HepG2 (cell line): ENCODE data around the gene RAP1A. TPM values are rescaled to one million over a fixed set of nuclear protein-coding genes. Genes with fewer than 3 reads are reported as not detected.

Experiments used
- ATAC-seq: fragments of 200-7000 bp; cut with Tn5 transposase; 3 replicates; pipeline ENCODE4 v1.9.1; 2020; ENCODE audit warnings: mild to moderate bottlenecking, moderate library complexity
- BruUV-seq: library from RNA; stranded (reverse); fragments of 400-500 nt; replicated peaks from 2 replicates; lab custom pipeline; 2021; lab: Mats Ljungman, UMichigan
- CTCF ChIA-PET: fragments of 300-600 bp; formaldehyde crosslinking; extraction: SDS; loops from one replicate; lab custom pipeline; 2021; ENCODE audit warnings: low total read pairs, inconsistent platforms, low intra/inter-chr PET ratio; lab: Yijun Ruan, JAX
- POLR2A ChIA-PET: fragments of 350-600 bp; sonication (Branson Sonifier 250); formaldehyde crosslinking; loops from one replicate; lab custom pipeline; 2020; ENCODE audit warnings: antibody characterized with exemption, inconsistent platforms; lab: Yijun Ruan, JAX
- DNase-seq: peaks from one replicate; pipeline ENCODE4 v3.0.0-alpha.2; 2015; ENCODE audit warnings: low spot score
- FAIRE-seq: peaks from 3 replicates; lab custom pipeline; 2011; peaks lifted over from hg19 to GRCh38; lab: Jason Lieb, UNC
- H2AFZ ChIP-seq: one replicate; pipeline ENCODE4 v1.6.1; 2011; ENCODE audit warnings: low read length, inconsistent platforms
- H3K27ac ChIP-seq: fragments of 300-600 bp; 3 replicates; pipeline ENCODE4 v1.8.0; 2011; ENCODE audit warnings: mixed run types, mild to moderate bottlenecking, mixed read lengths, low read length, inconsistent platforms; ENCODE audit not compliant: insufficient read depth; ENCODE audit errors: extremely low read length
- H3K27me3 ChIP-seq, 2 experiments: fragments of 200-600 bp in 1 of 2; 2 replicates in 1 of 2; 3 replicates in 1 of 2; pipeline versions ENCODE4 v1.6.0 to v1.8.0; 2011; ENCODE audit warnings: low read length in 2 of 2, mild to moderate bottlenecking in 2 of 2, moderate library complexity in 2 of 2, inconsistent platforms in 1 of 2; ENCODE audit not compliant: insufficient read depth in 2 of 2, control insufficient read depth in 1 of 2
- H3K36me3 ChIP-seq, 2 experiments: fragments of 200-600 bp in 1 of 2; replicated peaks in 1 of 2; 2 replicates in 1 of 2; 3 replicates in 1 of 2; pipeline versions ENCODE4 v1.5.1 to v1.8.0; 2011; ENCODE audit warnings: low read length in 2 of 2, inconsistent platforms in 1 of 2; ENCODE audit not compliant: insufficient read depth in 2 of 2, control insufficient read depth in 1 of 2
- H3K4me1 ChIP-seq: 2 replicates; pipeline ENCODE4 v1.5.1; 2012; ENCODE audit warnings: low read length, inconsistent platforms; ENCODE audit not compliant: insufficient read depth
- H3K4me2 ChIP-seq: 2 replicates; pipeline ENCODE4 v1.6.0; 2011; ENCODE audit warnings: low read depth, low read length, inconsistent platforms
- H3K4me3 ChIP-seq, 3 experiments: fragments of 200-600 bp in 1 of 3; sonication (generic), shearing (Covaris generic) in 1 of 3; replicated peaks in 1 of 3; 2 replicates each; pipeline ENCODE4 v1.5.1; 2011 to 2016; ENCODE audit warnings: low read length in 3 of 3, inconsistent platforms in 2 of 3, low read depth in 2 of 3, mild to moderate bottlenecking in 2 of 3, control low read depth in 1 of 3, mixed read lengths in 1 of 3; ENCODE audit not compliant: insufficient read depth in 1 of 3
- H3K79me2 ChIP-seq: one replicate; pipeline ENCODE4 v1.6.1; 2011; ENCODE audit warnings: low read length, inconsistent platforms; ENCODE audit not compliant: insufficient read depth
- H3K9ac ChIP-seq: 2 replicates; pipeline ENCODE4 v1.6.0; 2011; ENCODE audit warnings: mild to moderate bottlenecking, low read depth, low read length, inconsistent platforms; ENCODE audit not compliant: insufficient read depth
- H3K9me3 ChIP-seq: 2 replicates; pipeline ENCODE4 v1.5.1; 2012; ENCODE audit warnings: mild to moderate bottlenecking, low read length
- H4K20me1 ChIP-seq: 2 replicates; pipeline ENCODE4 v1.6.0; 2011; ENCODE audit warnings: inconsistent platforms, mild to moderate bottlenecking, low read length, moderate library complexity; ENCODE audit not compliant: insufficient read depth
- MAFK ChIP-seq, 2 experiments: IDR thresholded peaks in 1 of 2; conservative IDR thresholded peaks in 1 of 2; 2 replicates each; pipeline ENCODE4 v1.6.1; 2011; ENCODE audit warnings: improper control_type of control experiment in 2 of 2, low read length in 2 of 2
- SMC3 ChIP-seq: IDR thresholded peaks from 2 replicates; pipeline ENCODE4 v1.6.1; 2011; ENCODE audit warnings: low read length, improper control_type of control experiment
- WGBS: methylation state at CpG from one replicate; pipeline ENCODE4 v1.1.6; 2017; ENCODE audit warnings: low lambda C conversion rate; 5-methylcytosine and 5-hydroxymethylcytosine counted together
- in situ Hi-C: cut with HindIII; loops from 2 replicates; pipeline ENCODE4 v1.10.0; 2017; ENCODE audit warnings: low pct_unique_long_range_greater_than_20kb; ENCODE audit not compliant: extremely low pct_ligation_motif_present
- intact Hi-C: fragments of 100-400 bp; cut with micrococcal nuclease; formaldehyde crosslinking; loops from one replicate; pipeline ENCODE4 v1.10.0; 2022; ENCODE audit not compliant: unreplicated experiment
- polyA plus RNA-seq, 8 experiments: library from polyadenylated mRNA; depleted of rRNA in 3 of 8; stranded (reverse) in 7 of 8; unstranded in 1 of 8; fragments of >200 nt; fragmentation: Illumina TruSeq in 4 of 8; extraction: Trizol in 4 of 8; gene quantifications; 2 replicates each; pipeline versions ENCODE4 v1.2.1 to v1.2.3, GENCODE V29; 2011 to 2016; ENCODE audit warnings: low read depth in 4 of 8, missing spikeins in 1 of 8, mixed read lengths in 1 of 8; ENCODE audit not compliant: insufficient read depth in 1 of 8
- total RNA-seq, 5 experiments: library from RNA; depleted of rRNA; stranded (reverse); fragments of >200 nt; fragmentation: Illumina TruSeq; extraction: Trizol; gene quantifications; 2 replicates each; pipeline ENCODE4 v1.2.3, GENCODE V29; 2016; ENCODE audit warnings: low read depth in 1 of 5
- TF ChIP-seq, protein P1 (sequence below): sonication (generic); formaldehyde crosslinking; IDR thresholded peaks from 2 replicates; pipeline ENCODE4 v1.4.0; 2020; ENCODE audit warnings: missing genetic modification reagents; ENCODE audit errors: not compliant biosample characterization
- TF ChIP-seq, protein P2 (sequence below): sonication (generic); formaldehyde crosslinking; IDR thresholded peaks from 2 replicates; pipeline ENCODE4 v1.4.0; 2020; ENCODE audit warnings: missing genetic modification reagents

The RAP1A gene
- total and polyA plus RNA-seq, 2 of the 13 experiments (the other 11 are each of a cell fraction or from before 2014, with no cell fraction given) = 19.0 to 20.7 TPM

DNA sequence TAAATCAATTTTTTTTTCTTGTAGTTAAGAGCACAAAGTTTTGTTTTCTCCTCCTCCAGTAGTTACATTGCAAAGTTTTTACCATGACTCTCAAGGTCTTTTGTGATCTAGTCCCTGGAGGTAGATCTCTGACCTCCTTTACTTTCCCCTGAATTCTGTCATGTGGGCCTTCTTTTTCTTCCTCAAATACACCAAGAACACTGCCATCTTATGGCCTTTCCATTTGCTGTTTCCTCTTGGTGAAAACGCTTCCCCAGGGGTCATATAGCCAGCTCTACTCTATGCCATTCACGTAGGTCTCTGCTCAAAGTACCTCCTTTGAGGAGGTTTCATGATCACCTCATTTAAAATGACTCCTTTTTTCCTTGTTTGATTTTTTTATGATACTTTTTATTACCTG is 138.8 kb downstream of the RAP1A start:
- peak; percentile 17; the same call in 1 of the 2 replicates for TF ChIP-seq SMC3
- TF ChIP-seq, protein P1, sequence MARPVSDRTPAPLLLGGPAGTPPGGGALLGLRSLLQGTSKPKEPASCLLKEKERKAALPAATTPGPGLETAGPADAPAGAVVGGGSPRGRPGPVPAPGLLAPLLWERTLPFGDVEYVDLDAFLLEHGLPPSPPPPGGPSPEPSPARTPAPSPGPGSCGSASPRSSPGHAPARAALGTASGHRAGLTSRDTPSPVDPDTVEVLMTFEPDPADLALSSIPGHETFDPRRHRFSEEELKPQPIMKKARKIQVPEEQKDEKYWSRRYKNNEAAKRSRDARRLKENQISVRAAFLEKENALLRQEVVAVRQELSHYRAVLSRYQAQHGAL = no peak
- peaks cover 46% of the 10 kb centered on the region for H3K4me1 ChIP-seq
- no peak overlapping the region for H2AFZ ChIP-seq
- no peak overlapping the region for H3K4me2 ChIP-seq
- CTCF ChIA-PET = no interaction called here
- no peaks in the 10 kb centered on the region; a peak in 1 of 5 replicates for H3K27me3 ChIP-seq
- POLR2A ChIA-PET = no interaction called here
- H3K27ac ChIP-seq = no peak overlapping the region
- no peak overlapping the region for H3K9ac ChIP-seq
- no peak for DNase-seq
- H3K9me3 ChIP-seq = no peaks in the 10 kb centered on the region
- H3K4me3 ChIP-seq = no peak overlapping the region
- ATAC-seq = no peak
- in situ Hi-C loops = loop anchor here (5.0 kb wide), 1 partner anchor 36 kb away; no protein-coding TSS in a partner anchor
- peaks cover 23% of the 10 kb centered on the region for H3K79me2 ChIP-seq
- WGBS = 91% methylated on average over 2 of the region's 2 CpGs
- H3K36me3 ChIP-seq = peaks cover 0 to 35% of the 10 kb centered on the region in 2 experiments; a peak in 4 of 5 replicates
- no peaks in the 10 kb centered on the region for H4K20me1 ChIP-seq
- intact Hi-C loops = no loop called here
- FAIRE-seq = no peak
- no TSS peak for BruUV-seq

DNA sequence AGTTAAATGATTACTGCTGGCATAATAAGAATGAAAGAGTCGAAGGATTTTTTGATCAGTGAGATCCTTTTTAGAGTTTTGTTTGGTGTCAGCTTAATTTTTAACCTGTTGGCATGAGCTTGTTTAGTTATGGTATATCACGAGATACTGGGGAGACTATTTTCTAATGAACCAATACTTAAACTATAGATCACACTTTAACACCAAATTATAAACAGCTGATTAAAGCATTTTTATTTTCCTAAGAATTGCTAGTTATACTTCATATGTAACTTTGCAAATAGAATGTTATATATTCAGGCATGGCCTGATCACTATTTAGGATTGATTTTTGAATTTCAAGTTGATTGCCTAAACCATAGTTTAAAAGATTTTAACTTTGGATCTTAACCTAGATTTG is 142.1 kb downstream of the RAP1A start:
- TF ChIP-seq, protein P2, sequence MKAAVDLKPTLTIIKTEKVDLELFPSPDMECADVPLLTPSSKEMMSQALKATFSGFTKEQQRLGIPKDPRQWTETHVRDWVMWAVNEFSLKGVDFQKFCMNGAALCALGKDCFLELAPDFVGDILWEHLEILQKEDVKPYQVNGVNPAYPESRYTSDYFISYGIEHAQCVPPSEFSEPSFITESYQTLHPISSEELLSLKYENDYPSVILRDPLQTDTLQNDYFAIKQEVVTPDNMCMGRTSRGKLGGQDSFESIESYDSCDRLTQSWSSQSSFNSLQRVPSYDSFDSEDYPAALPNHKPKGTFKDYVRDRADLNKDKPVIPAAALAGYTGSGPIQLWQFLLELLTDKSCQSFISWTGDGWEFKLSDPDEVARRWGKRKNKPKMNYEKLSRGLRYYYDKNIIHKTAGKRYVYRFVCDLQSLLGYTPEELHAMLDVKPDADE (CRISPR knock-in tag) = no peak
- TF ChIP-seq MAFK (conservative IDR thresholded peaks at IDR 0.05 in 1 of 2, IDR thresholded peaks at IDR 0.05 in 1 of 2; ENCODE audit: low read length in 2 of 2) = peak; percentile 25 to 52; a peak in 2 of 4 replicates
- CTCF ChIA-PET = no interaction called here
- Histone ChIP-seq H3K27me3 (no peaks in the 10 kb centered on the region), H3K4me3 (no peak overlapping the region), H3K27ac (no peak overlapping the region), H3K9me3 (no peaks in the 10 kb centered on the region), H4K20me1 (no peaks in the 10 kb centered on the region), H2AFZ (no peak overlapping the region), H3K9ac (no peak overlapping the region), H3K79me2 (peaks cover 17% of the 10 kb centered on the region), H3K36me3 (peaks cover 3 to 62% of the 10 kb centered on the region in 2 experiments), H3K4me1 (peaks cover 33% of the 10 kb centered on the region), H3K4me2 (no peak overlapping the region)
- no TSS peak for BruUV-seq
- WGBS = 64% methylated on average over 2 of the region's 2 CpGs
- ATAC-seq = no peak
- POLR2A ChIA-PET = no interaction called here
- in situ Hi-C loops = no loop called here
- FAIRE-seq = no peak
- no peak for DNase-seq
- intact Hi-C loops = no loop called here
